ENCODE measurements around the gene CCL18.

DNA sequence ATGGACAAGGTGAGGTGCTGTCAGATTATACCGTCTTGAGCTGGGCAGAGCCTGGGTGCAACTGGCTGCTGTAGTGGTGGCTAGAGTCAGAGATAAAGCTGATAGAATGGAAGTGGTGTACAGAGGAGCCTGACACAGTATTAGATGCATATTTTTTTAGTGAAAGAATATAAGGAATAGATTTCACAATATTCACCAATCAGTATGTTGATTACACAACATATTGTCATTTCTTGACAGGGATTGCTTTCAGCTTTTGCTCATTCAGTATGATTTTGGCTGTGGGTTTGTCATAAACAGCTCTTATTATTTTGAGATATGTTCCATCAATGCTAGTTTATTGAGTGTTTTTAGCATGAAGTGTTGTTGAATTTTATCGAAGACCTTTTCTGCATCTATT lies 44.6 kb upstream of the CCL18 start:
- no peak for TF ChIP-seq CTCF (IDR thresholded peaks at IDR 0.05; ENCODE audit: low read depth, low read length)
- no peak for TF ChIP-seq EZH2phosphoT487 (IDR thresholded peaks at IDR 0.05; ENCODE audit: low read depth)
